MG63 (cell line): Measurements from ENCODE around the gene AHDC1. TPM values are rescaled to one million over a fixed set of nuclear protein-coding genes. Genes with fewer than 3 reads are reported as not detected.

Experiments used
- DNase-seq: peaks from one replicate; pipeline ENCODE4 v3.0.0-alpha.2; 2020
- H3K27me3 ChIP-seq: fragments of 250-450 bp; sonication (Bioruptor Pico); 2 replicates; pipeline ENCODE4 v1.5.1; 2020; ENCODE audit warnings: mild to moderate bottlenecking, moderate library complexity
- H3K36me3 ChIP-seq: fragments of 250-450 bp; sonication (Bioruptor Pico); 2 replicates; pipeline ENCODE4 v1.5.1; 2020; ENCODE audit warnings: mild to moderate bottlenecking, moderate library complexity
- H3K4me3 ChIP-seq: fragments of 250-450 bp; sonication (Bioruptor Pico); 2 replicates; pipeline ENCODE4 v1.5.1; 2020; ENCODE audit warnings: mild to moderate bottlenecking, moderate library complexity
- H3K9me3 ChIP-seq: fragments of 250-450 bp; sonication (Bioruptor Pico); 2 replicates; pipeline ENCODE4 v1.5.1; 2020; ENCODE audit warnings: mild to moderate bottlenecking, moderate library complexity
- total RNA-seq: library from RNA; depleted of rRNA; stranded (reverse); fragments of >200 nt; shearing (Covaris generic); gene quantifications from 2 replicates; pipeline ENCODE4 v1.2.3, GENCODE V29; 2014; ENCODE audit warnings: low replicate concordance

The AHDC1 gene
- total RNA-seq, 1 experiment from 2014 or later = 10.4 TPM

- H3K36me3 ChIP-seq = no peaks in the 10 kb centered on the region
- H3K27me3 ChIP-seq = no peaks in the 10 kb centered on the region
- no peak overlapping the region for H3K4me3 ChIP-seq
- DNase-seq = peak; percentile 49
- no peaks in the 10 kb centered on the region for H3K9me3 ChIP-seq
Observed at GRCh38 chr1:27605796-27606707, 2.1 kb upstream of the AHDC1 start.

GRCh38 chr1:27605300-27605766 is 1.4 kb upstream of the AHDC1 start:
- DNase-seq = no peak
- Histone ChIP-seq H3K9me3 (no peaks in the 10 kb centered on the region), H3K27me3 (no peaks in the 10 kb centered on the region), H3K36me3 (no peaks in the 10 kb centered on the region), H3K4me3 (no peak overlapping the region)

DNA sequence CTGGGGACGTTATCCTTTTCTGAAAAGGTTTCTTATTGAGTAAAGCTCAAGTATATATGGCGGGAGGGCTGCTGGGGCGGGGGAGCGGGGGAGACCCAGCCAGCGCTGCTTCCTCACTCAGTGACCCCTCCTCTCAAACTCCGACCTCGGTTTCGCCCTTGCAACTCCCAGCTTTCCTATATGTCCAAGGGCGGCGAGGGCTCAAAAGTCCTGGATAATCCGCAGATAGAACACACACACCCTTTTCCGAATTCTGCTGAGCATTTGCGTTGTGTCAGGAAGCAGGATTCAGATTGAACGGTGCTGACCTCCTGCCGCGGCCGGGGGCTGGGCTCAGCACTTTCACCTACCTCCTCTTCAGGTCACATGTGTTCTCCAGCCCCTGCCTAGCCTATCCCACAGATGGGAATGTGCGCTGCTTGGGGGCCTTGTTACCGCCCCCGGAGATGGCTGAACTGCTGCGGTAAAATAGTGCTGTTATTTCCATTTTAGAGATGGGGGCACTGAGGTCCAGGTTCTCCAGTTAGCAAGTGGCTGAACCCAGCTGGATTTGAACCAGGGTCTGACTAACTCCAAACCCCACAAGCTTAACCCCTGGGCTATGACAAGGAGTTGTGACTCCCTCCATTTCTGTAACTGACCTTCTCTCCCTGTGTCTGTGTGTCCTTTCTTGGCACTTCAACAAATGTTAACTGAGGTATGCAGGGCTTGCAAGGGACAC is 795 bp upstream of the AHDC1 start:
- peak overlapping the region; percentile 94 for H3K4me3 ChIP-seq
- no peak for DNase-seq
- H3K9me3 ChIP-seq = no peaks in the 10 kb centered on the region
- no peaks in the 10 kb centered on the region for H3K27me3 ChIP-seq
- no peaks in the 10 kb centered on the region for H3K36me3 ChIP-seq

DNA sequence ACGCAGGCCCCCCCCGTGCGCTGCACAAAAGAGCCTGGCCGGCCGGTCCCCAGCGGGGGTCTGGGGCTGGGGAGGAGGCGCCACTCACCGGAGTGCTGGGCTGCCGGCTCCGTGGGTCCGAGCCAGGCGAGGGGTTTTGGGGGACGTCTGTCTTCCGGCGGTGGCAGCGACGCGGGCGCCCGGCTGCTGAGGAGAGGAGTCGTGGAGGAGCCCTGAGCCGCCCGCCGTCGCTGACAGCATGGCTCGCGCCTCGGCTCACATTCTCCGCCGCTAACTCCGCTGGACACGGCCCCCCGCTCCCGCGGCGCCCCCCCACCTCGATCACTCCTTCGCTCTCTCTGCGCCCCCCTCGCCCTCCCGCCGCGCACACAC is 649 bp downstream of the AHDC1 start:
- Histone ChIP-seq H3K27me3 (no peaks in the 10 kb centered on the region), H3K9me3 (no peaks in the 10 kb centered on the region), H3K4me3 (peak overlapping the region; percentile 94), H3K36me3 (no peaks in the 10 kb centered on the region)
- DNase-seq = no peak

GRCh38 chr1:27602462-27603308 is 1.3 kb downstream of the AHDC1 start:
- Histone ChIP-seq H3K4me3 (peak overlapping the region; percentile 94), H3K27me3 (no peaks in the 10 kb centered on the region)
- peak; percentile 44 for DNase-seq

DNA sequence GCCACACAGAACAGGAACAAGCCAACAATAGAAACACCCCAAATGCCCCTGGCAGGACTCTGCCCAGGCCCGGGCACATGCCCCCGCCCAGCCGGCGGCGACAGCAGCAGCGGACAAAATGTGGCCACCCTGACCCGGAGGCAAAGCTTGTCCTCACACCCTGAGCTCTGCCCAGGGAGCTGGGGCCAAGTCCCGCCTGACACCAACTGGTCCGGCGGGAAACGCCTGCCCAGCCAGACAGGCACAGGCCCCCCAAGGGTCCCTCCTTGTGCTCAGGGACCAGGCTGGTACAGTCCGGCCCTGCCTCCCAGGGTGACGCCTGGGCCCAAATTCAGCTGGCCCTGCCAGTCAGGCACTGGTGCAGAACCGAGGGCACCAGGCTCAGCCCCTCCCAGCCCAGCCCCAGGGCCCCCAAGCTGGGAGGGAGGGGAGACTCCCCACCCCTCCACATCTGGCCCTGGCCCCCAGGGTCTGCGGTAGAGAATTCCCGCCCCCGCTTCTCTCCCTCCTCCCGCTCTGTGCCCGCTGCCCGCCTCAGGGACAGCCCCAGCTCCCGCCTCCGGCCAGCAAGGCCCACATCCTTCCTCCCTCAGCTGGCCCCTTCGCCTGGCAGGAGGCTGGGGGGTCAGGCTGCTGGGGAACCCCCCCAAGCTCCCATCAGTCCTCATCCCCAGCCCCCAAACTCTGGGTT is 2.0 kb downstream of the AHDC1 start:
- Histone ChIP-seq H3K27me3 (no peaks in the 10 kb centered on the region), H3K4me3 (peak overlapping the region; percentile 94), H3K9me3 (no peaks in the 10 kb centered on the region), H3K36me3 (no peaks in the 10 kb centered on the region; the same call in 1 of the 2 replicates)
- peak; percentile 69 for DNase-seq

More at GRCh38 chr1:27602462-27603308, 1.3 kb downstream of the AHDC1 start:
- Histone ChIP-seq H3K9me3 (no peaks in the 10 kb centered on the region), H3K36me3 (no peaks in the 10 kb centered on the region)

DNA sequence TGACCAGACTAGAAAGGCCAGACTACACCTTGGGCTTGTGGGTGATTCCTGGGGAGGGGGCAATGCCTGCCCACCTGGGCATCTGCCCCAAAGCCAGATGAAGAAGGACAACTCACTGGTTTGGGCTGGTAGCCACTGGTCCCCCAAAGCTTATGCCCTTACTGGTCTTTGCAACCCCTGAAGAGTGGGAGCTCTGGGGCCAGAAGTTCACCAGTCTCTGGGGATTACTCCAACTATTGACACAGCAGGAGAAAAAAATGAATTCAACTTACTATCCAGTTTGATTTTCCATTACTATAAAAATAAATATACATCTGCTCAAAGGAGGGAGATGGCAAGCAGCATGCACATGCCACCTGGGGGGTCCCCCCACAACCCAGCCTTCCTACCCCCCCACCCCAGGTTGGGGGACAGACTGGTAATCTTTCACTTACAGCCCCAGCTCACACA is 2.6 kb downstream of the AHDC1 start:
- no peaks in the 10 kb centered on the region for H3K27me3 ChIP-seq
- DNase-seq = no peak
- peak overlapping the region; percentile 94 for H3K4me3 ChIP-seq
- H3K9me3 ChIP-seq = no peaks in the 10 kb centered on the region
- no peaks in the 10 kb centered on the region; the same call in 1 of the 2 replicates for H3K36me3 ChIP-seq

- Histone ChIP-seq H3K36me3 (no peaks in the 10 kb centered on the region; the same call in none of the 2 replicates), H3K9me3 (no peaks in the 10 kb centered on the region), H3K27me3 (no peaks in the 10 kb centered on the region), H3K4me3 (no peak overlapping the region; the same call in 1 of the 2 replicates)
- DNase-seq = no peak
Observed at GRCh38 chr1:27600498-27601175, 3.3 kb downstream of the AHDC1 start.

DNA sequence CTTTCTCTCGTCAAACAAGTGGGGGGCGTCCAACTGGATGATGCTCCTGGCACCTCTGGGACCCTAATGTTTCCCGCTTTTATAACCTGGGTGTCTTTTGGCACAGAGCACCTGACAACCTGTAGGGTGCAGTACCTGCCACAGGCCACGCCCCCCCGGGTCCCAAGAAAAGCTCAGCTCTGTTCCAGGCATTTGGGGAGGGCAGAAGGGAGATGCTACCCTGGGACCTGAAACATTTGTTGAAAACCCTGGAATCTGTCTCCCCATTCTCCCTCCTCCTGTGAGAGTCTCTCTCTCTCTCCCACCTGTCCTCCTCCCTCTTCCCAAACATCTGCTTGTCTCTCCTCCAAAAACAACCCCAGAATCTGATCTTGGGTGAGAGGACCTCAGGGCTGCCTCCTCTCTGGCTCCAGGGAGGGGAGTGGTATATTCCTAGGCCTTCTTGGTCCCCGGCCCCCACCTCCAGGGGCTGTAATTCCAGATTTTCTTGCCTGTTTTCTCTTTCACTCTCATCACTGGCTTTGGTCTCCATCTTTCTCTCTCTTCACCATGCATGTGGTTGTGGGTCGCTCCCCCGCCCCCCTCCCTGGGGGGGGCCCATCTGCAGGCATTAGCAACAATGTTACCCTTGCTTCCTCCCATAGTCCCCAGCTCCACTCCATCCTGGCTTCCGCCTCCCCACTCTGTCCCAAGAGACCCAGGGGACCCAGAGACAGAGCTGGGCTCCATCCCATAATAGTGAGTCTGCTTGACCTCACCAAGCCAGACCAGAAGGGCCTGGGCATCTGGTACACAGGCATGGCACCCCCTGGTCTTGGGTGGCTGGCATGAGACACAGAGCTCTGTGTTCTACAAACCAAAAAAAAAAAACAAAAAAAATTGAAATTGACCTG is 4.1 kb downstream of the AHDC1 start:
- Histone ChIP-seq H3K9me3 (no peaks in the 10 kb centered on the region), H3K36me3 (no peaks in the 10 kb centered on the region; the same call in none of the 2 replicates), H3K4me3 (no peak overlapping the region), H3K27me3 (no peaks in the 10 kb centered on the region)
- DNase-seq = no peak

- H3K9me3 ChIP-seq = no peaks in the 10 kb centered on the region
- H3K27me3 ChIP-seq = no peaks in the 10 kb centered on the region
- H3K4me3 ChIP-seq = no peak overlapping the region
- DNase-seq = peak; percentile 72
- H3K36me3 ChIP-seq = no peaks in the 10 kb centered on the region; the same call in none of the 2 replicates
Observed at GRCh38 chr1:27598902-27599528, 4.9 kb downstream of the AHDC1 start.

GRCh38 chr1:27598295-27598687 is 5.7 kb downstream of the AHDC1 start:
- no peak for DNase-seq
- Histone ChIP-seq H3K9me3 (no peaks in the 10 kb centered on the region), H3K27me3 (no peaks in the 10 kb centered on the region), H3K36me3 (no peaks in the 10 kb centered on the region; the same call in none of the 2 replicates), H3K4me3 (no peak overlapping the region)

- no peak for DNase-seq
- no peak overlapping the region for H3K4me3 ChIP-seq
- H3K36me3 ChIP-seq = no peaks in the 10 kb centered on the region; the same call in none of the 2 replicates
- H3K9me3 ChIP-seq = no peaks in the 10 kb centered on the region
- no peaks in the 10 kb centered on the region for H3K27me3 ChIP-seq
Observed at GRCh38 chr1:27597516-27598294, 6.2 kb downstream of the AHDC1 start.

DNA sequence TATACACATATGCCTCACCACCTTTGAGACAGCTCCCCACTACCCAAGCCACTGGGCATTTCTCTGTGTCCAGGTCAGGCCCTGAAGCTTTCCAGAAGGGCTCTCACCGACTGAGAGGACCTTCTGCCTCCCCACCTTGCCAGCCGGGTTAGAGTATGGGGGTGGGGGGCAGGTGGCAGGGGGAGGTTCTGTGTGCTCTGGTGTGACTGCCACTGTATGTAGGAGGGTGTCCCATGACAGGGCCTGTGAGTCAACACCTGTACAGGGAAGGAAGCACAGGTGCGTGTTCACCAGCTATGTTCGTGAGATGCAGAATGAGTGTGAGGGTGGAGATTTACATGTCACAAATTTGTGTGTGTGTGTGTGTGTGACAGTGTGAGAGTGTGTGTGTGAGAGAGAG is 7.0 kb downstream of the AHDC1 start:
- DNase-seq = no peak
- Histone ChIP-seq H3K4me3 (no peak overlapping the region), H3K27me3 (no peaks in the 10 kb centered on the region), H3K36me3 (no peaks in the 10 kb centered on the region; the same call in none of the 2 replicates), H3K9me3 (no peaks in the 10 kb centered on the region)
